Stimulated activated CD4-positive, alpha-beta T cell treated with anti-CD3 and anti-CD28 coated beads, Interleukin-1b, Interleukin-23, amount 100 ng/mL, for 4 hours (primary cell): ENCODE measurements around the gene TINAGL1.

Experiments used
- DNase-seq, 2 donors: peaks; one replicate each; pipeline ENCODE4 v3.0.0-alpha.2; 2020; ENCODE audit warnings: low read depth in 2 of 2

TINAGL1 gene

GRCh38 chr1:31607360-31607759 is 31.0 kb downstream of the TINAGL1 start:
- DNase-seq, result no peak

DNA sequence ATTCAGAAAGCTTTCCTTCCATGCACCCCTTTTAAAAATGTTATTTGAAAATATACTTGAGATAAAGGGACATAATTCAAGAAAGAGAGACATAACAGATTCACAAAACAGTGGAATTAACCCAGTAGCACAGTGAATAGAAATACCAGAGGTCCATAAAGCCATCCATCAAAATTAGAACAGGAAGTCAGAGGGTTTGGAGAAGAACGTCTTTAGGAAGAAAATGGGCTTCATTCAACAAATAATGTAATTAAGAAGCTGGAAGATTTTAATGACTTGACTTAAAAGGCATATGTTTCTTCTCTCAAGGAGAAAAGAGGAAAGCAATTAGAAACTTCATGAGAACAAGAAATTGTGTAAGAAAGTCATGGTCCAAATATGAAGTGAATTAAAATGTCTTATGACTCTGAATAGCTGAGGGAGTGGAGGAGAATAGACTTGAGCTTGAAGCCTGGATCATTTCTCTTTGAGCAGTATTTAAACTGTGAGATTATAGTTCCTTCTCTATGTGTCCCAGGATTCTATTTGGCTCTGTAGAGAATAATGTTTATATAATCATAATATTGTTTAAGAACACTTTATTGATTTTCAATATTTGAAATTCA is 33.3 kb downstream of the TINAGL1 start:
- DNase-seq, result no peak

DNA sequence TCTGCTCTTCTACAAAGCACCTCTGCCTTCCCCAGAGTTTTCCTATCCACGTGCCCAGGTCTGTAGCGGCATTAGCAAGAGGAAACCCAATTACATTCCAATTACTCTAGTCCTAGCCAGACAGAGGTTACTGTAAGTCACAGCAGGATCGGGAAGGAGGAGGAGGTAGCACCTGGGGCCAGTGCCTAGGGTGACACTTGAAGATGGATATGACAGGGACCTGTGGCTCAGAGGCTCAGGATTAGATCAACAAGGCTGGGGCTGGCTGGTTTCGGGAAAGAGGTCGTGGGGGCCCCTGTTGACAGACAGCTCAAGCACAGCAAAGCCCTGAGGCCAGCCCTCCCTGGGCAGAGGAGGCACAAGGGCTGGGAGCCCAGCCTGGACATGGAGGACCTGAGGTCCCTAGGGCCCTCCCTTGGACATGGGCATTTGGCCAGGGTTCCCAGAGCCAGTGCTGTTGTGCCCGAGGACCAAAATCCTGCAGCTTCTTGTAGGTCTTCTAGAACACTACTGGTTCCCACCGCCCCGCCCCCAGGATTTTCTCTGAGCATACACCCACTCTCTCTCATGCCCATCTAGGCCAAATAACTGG is 38.2 kb downstream of the TINAGL1 start:
- no peak for DNase-seq

- DNase-seq, result no peak
Observed at GRCh38 chr1:31615414-31615813, 39.1 kb downstream of the TINAGL1 start.

GRCh38 chr1:31615939-31616338 is 39.6 kb downstream of the TINAGL1 start:
- DNase-seq, result no peak

DNA sequence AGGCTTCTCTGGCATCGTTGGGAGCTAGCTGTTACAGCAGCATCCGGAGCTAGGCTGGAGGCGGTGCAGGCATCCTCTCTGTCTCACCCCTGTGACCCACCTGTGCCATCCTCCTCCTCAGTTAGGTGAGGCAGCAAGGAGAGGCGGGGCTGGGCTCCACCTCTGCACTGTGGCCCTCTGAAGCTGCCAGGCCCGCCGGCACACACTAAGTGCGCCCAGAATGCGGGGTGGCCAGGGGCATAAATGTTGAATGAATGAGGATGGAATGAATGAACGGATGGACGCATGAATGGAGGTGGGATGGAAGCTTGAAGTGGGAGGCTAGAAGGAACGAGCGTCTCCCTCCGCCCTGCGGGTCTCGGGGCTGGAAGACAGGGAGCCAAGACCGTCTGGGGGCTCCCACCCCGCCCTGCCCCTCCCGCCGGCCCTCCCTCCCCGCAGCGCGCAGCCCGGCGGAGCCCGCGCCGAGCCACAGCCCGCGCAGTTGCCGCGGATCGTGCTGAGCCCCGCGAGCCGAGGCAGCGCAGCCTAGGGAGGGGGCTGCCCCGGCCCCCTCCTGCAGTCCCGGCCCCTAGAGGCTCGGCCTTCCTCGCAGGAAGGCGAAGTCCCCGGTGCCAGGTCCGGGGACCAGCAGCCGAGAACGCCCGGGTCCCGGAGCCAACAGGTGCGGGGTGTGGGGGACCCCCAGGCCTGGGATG is 41.1 kb downstream of the TINAGL1 start, which contains the start of gene HCRTR1:
HCRTR1 (plus strand) TSS at position 472 of the 698 bp plus-strand sequence. CDS start 1,504 bp downstream, outside the sequence.
- no peak for DNase-seq

GRCh38 chr1:31617916-31618746 is 41.8 kb downstream of the TINAGL1 start:
- DNase-seq, result peak in 1 of 2 donors; percentile 42

DNA sequence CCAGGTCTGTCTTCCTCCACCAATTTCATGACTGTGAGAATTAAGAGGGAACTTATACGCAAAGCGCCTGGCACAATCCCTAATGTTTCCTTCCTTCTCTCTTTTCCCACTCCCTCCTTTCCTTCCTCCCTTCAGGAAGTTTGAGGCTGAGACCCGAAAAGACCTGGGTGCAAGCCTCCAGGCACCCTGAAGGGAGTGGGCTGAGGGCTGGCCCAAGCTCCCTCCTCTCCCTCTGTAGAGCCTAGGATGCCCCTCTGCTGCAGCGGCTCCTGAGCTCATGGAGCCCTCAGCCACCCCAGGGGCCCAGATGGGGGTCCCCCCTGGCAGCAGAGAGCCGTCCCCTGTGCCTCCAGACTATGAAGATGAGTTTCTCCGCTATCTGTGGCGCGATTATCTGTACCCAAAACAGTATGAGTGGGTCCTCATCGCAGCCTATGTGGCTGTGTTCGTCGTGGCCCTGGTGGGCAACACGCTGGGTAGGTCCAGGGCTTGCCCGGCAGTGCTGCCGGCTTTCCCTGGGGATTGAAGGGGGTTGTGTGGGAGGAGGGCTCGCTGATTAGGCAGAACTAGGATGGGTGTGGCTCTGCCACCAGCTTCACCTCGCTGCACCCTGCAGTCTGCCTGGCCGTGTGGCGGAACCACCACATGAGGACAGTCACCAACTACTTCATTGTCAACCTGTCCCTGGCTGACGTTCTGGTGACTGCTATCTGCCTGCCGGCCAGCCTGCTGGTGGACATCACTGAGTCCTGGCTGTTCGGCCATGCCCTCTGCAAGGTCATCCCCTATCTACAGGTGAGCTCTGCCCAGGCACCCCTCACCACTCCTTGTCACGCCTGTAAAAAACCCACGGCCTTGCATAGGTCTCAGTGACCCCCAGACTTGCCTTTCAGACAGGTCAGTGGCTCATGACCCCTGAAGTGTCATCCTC is 42.9 kb downstream of the TINAGL1 start:
- DNase-seq, result no peak

- no peak for DNase-seq
Observed at GRCh38 chr1:31620631-31621497, 44.5 kb downstream of the TINAGL1 start.

GRCh38 chr1:31621498-31621820 is 45.1 kb downstream of the TINAGL1 start:
- no peak for DNase-seq

GRCh38 chr1:31621847-31622730 is 45.8 kb downstream of the TINAGL1 start:
- DNase-seq, result no peak

DNA sequence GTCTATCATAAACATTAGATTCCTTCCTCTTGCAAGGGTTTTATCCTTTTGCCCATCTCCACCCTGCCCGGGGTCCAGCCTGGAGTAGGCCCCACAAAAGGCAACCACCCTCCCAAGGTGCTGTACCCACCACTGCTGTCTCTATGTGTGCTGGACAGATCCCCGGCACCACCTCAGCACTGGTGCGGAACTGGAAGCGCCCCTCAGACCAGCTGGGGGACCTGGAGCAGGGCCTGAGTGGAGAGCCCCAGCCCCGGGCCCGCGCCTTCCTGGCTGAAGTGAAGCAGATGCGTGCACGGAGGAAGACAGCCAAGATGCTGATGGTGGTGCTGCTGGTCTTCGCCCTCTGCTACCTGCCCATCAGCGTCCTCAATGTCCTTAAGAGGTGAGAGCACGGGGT is 47.0 kb downstream of the TINAGL1 start:
- no peak for DNase-seq

DNA sequence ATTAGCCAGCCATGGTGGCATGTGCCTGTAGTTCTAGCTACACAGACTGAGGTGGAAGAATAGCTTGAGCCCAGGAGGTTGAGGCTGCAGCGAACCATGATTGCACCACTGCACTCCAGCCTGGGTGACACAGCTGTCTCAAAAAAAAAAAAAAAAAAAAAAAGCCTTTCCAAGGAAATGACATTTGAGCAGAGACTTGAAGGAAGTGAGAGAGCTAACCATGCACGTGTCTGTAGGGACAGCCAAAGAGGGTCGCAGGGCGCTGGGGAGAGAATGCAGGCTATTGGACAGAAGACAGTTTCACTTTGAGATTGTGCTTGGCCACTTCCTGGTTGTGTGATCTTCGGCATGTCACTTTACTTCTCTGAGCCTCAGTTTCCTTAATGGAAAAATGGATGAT is 48.0 kb downstream of the TINAGL1 start:
- no peak for DNase-seq

- no peak for DNase-seq
Observed at GRCh38 chr1:31624731-31625514, 48.6 kb downstream of the TINAGL1 start.

DNA sequence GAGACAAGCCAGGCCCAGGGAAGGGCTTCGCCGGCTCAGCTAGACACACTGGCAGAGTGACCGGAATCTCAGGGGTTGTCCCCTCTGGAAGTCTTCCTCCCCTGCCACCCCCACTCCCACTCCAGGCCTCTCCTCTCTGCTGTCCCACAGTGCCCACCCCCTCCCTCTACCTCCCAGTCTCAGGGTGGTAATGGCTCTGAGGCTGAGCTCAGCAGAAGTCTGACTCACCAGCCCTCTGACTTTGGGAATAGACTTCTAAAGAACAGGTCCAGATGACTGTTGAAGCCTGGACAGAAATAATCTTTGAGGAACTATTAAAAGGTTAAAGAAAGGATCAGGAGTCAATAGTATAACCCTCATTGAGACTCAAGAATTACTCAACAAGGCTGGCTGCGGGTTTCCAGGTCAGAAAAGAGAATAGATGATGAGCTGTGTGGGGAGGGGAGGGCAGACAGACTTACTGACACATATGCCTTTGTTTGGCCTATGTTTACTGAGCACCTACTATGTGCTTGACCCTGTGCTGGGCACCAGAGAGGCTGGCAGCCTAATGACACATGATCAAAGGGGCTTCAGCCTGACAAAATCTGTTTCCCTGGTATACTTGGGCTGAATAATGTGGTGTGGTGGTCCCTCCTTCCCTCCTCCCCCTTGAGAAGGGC is 49.4 kb downstream of the TINAGL1 start:
- no peak for DNase-seq

DNA sequence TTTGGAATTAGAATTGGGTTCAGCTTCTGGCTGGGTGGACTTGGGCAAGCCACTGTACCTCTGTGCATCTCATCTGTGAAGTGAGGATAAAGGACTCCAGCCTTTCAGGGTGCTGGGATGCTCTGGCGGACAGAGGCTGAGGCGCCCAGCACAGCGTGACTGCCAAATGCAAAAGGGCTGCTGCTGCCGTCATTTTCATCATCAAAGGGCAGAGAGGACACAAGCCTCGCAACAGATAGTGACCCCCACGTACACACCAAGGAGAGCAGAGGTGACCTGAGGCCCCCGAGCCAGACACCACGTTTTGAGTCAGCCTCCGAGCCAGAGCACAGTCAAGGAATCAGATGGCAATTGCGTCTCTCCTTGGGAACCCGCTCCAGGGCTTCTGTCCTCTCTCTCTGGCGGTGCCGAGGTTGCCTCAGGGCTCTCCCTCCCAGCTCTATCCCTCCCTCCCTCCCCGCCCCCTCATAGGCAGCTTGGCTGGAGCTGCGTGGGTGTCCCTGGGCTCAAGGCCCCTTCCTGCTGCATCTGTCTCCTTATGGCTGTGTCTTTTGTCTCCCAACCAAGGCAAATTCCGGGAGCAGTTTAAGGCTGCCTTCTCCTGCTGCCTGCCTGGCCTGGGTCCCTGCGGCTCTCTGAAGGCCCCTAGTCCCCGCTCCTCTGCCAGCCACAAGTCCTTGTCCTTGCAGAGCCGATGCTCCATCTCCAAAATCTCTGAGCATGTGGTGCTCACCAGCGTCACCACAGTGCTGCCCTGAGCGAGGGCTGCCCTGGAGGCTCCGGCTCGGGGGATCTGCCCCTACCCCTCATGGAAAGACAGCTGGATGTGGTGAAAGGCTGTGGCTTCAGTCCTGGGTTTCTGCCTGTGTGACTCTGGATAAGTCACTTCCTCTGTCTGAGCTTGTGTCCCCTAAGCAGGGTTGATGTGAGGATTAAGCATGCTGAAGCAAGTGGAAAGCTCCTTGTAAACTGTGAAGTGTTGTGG is 50.2 kb downstream of the TINAGL1 start:
- DNase-seq, result no peak
